NCI-H82 treated with DMSO at 0.1 percent for 48 hours (cell line): ENCODE data around the gene GTF2E1.
"Not testable (repeated sequence)": the region's sequence is repeated elsewhere in the genome, so short reads cannot be mapped to it uniquely, and the experiment has no call there.

Experiments used
- DNase-seq: peaks from one replicate; lab custom pipeline; 2025; ENCODE audit not compliant: unreplicated experiment; lab: John Stamatoyannopoulos, UW

Gene GTF2E1

DNA sequence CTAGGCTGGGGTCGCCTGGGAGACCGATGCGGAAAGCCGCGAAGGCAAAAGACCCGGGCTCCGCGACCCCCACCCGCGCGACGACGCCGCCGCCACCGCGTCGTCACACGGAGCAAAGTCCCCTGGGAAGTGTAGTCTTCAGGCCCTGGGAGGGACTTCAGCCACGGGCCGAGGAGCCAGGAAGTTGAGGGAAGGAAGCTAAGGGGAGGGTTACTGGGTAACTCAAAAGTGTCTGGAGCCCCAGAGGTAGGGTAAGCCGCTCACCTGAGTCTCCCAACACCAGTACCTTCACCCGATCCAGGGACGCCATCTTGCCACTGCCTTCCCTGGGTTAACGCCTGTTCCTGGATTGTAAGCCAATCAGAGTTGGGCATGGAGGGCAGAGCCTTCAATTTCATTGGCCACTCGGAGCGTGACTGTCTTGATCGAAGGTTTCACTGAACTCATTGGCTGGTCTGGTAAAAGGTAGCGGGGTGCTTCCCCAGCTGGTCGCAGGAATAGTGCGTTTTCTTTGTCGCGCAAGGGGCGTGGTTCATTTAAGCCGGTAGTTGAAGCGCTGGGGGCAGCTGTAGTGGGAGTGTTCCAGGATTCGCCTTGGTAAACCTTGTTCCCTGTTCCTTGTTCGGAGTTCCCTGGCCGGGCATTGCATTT lies at the start of gene GTF2E1, which contains the start of gene RABL3:
Gene GTF2E1 (plus strand): TSS at position 547 of the 651 bp plus-strand sequence. CDS start 7,809 bp downstream, outside the sequence.
Gene RABL3 (minus strand): TSS at position 319 of the 651 bp plus-strand sequence. CDS start 9 bp downstream, at position 310.
- DNase-seq, result peak; percentile 100

GRCh38 chr3:120693439-120694171 lies 48.9 kb upstream of the GTF2E1 start:
- DNase-seq, result no peak

DNA sequence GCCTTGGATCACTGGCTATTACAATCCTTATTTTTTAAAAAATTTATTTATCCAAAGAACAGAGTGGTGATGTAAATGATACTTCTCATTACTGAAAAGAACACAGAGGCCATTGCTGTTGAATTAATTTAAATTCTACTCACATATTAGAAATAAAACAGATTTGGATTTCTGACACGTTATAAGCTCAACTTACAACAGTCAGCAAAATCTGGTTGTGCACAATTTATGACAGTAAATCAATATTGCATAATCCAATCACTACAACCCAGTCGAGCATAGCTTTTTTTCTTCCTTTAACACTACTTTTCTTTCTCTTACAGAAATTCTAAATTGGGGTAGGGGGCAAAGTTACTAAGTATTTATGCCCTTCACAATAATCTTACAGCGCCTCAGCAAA lies 43.2 kb upstream of the GTF2E1 start:
- DNase-seq, result no peak

DNA sequence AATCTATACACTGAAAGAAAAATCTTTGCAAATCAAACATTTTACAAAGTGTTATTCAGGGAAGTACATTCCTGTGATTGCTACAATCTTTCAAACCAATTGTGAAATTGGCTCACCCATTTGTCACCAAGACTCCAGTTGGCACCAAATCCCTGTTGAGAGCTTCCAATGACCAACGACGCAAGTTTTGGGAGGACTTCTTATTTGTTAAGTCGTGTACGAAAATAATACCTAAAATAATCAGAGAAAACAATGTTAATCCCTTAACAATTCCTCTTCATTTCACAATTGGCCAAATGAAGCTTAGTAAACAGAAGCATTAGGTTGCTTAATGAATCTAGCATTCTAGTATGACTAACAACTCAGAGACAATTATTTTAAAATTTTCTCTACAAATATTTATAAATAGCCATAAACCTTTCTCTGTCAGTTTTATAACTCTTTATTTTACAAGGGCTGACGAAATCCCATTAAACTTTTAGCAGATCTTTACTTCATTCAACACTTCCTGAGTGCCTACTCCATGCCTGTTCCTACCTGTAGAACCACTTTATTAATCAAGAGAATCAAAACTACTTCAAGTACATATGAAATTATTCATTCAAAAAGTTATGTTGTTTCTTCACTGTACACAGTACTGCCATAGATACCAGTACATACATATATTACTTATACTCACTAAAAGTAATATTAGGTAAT lies 36.5 kb upstream of the GTF2E1 start:
- no peak for DNase-seq

GRCh38 chr3:120706950-120707349 lies 35.6 kb upstream of the GTF2E1 start:
- no peak for DNase-seq

DNA sequence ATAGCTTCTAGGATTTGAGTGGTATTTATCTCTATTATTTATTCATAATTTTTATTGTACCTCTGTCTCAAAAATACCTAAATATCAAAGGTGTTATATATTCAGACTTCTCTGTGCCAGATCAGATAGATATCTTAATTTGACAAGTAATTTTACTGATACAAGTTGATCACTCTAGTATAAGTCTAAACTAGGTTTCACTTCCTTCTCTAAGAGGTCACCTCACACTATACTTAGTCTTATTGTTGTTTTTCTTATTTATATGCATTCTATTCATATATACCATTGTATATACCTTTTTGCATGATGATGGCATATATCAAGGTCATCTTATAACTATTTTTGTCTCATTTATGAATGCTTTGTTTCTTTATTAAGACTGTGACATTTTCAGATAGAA lies 34.1 kb upstream of the GTF2E1 start:
- DNase-seq, result no peak

GRCh38 chr3:120710369-120710768 lies 32.2 kb upstream of the GTF2E1 start:
- DNase-seq, result peak; percentile 95

GRCh38 chr3:120713262-120713661 lies 29.3 kb upstream of the GTF2E1 start:
- no peak for DNase-seq

GRCh38 chr3:120719167-120719834 lies 23.2 kb upstream of the GTF2E1 start:
- DNase-seq, result not testable (repeated sequence)

DNA sequence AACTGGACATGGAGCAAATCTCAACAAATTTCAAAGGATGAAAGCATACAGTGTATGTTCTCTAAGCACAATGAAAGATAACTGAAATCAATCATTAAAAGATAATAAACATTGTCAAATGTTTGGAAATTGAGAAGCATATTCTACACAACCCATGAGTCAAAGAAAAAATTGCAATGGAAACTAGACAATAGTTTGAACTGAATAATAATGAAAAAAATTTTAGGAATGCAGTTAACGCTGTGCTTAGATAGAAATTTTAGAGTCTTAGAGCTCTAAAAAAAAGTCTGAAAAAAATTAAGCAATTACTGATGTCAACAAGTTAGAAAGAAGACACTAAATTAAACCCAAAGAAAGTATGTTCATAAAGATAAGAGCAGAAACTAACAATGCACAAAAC lies 15.8 kb upstream of the GTF2E1 start:
- no peak for DNase-seq

GRCh38 chr3:120730576-120731542 lies 11.7 kb upstream of the GTF2E1 start:
- no peak for DNase-seq

- not testable (repeated sequence) for DNase-seq
Measured at GRCh38 chr3:120738006-120738405, 4.5 kb upstream of the GTF2E1 start.

DNA sequence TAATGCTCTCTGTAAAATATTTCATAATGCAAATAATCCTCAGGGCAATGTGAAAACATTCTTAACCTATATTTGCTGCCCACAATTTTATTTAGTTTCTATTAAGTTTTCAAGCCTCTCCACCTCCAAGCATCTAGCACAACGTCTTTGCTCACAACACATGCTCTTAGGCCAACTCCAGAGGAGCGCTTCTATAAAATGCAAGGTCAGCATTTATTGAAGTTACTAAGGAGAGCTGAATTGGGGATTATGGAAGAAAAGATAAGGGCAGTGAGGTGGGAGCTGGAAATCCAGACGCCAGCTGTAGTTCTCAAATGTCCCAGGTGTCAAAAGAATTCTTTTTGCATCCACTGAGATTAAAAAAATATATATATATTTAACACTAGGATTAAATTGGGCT lies 1.2 kb upstream of the GTF2E1 start:
- DNase-seq, result no peak

GRCh38 chr3:120741837-120742197 lies 727 bp upstream of the GTF2E1 start:
- no peak for DNase-seq

GRCh38 chr3:120742849-120743365 lies 363 bp downstream of the GTF2E1 start:
- DNase-seq, result no peak

DNA sequence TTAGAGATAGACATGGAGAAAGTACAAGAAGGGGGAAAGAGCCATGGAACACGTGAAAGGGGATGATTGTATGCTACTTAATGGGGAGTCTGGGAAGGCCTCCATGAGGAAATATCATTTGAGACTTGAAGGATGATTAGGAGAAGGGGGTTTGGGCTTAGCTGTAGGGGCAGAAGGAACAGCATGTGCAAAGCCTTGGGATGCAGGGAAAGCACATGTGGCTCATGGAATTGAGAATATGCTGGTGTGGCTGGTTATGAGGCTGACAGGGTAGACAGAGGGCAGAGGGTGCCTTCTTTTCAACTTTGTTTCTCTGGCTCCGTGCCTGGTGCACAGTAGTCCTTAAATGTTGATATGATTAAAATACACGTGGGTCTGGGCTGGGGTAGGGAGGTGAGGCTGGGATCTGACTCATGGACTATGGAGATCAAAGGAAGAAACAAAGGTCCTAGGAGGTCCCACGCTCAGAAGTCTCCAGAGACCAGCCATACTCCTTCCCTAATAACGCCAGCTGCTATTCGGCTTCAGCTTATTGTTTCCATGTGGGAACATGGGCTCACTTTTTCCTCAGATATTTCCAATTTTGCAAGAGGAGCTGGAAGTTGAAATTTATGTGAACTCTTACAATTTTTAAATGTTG lies 1.1 kb downstream of the GTF2E1 start:
- DNase-seq, result no peak

DNA sequence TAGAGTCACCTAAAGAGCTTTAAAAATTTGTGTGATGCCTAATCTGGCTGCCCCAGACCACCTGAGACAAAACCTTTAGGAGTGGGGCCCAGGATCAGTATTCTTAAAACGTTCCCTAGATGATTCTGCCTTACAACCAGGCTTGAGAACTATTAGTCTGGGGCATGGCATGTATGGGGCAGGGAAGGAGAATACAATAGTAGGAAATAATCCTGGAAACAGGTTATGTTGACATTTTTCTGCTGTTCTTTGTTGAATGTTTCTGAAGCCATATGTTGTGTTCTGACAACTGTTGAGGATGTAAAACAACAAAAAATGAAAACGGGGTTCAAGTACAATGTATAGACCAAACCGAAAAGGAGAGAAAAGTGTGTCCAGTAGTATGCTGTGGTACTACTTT lies 2.9 kb downstream of the GTF2E1 start:
- no peak for DNase-seq

GRCh38 chr3:120749843-120750242 lies 7.3 kb downstream of the GTF2E1 start:
- no peak for DNase-seq

- DNase-seq, result no peak
Measured at GRCh38 chr3:120752230-120752629, 9.7 kb downstream of the GTF2E1 start.

DNA sequence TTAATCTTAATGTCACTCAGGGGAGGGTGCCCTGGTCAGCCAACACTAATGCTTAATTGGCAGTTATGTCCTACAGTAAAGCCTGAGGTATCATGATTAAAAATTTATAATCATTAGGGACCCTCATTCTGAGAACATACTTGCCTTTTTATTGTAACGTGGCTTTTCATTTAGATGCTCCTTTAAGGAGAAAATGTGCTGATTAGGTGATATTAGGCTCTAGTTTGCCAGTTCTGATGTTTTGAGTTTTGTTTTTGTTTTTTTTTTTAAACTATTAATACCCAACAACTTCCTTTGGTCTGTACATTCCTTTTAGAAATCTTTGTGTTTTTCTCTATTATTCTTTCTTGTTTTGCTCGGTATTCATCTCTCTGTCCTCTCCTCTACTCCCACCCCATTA lies 10.3 kb downstream of the GTF2E1 start:
- no peak for DNase-seq
